ENCODE data around the gene SPECC1. TPM values are rescaled to one million over a fixed set of nuclear protein-coding genes. Genes with fewer than 3 reads are reported as not detected.

SPECC1 gene
- total and polyA plus RNA-seq, 9 of the 15 experiments (the other 6 are each of a cell fraction or from before 2014, with no cell fraction given) = 2.4 to 19.6 (median 14.7) TPM

GRCh38 chr17:20205609-20206008 is 196.4 kb downstream of the SPECC1 start:
- Histone ChIP-seq H3K4me2 (ENCODE audit: insufficient read depth, low read length) (no peak overlapping the region), H3K4me3 (no peak overlapping the region), H4K20me1 (replicated peaks; ENCODE audit: control insufficient read depth, insufficient read depth, low read length) (no peaks in the 10 kb centered on the region), H3K27ac (ENCODE audit: extremely low read depth, low read depth, low read length) (peak overlapping the region; percentile 46; the same call in 1 of the 3 replicates), H3K27me3 (ENCODE audit: control insufficient read depth in 2 of 2, insufficient read depth in 2 of 2, low read length in 2 of 2) (no peaks in the 10 kb centered on the region), H3K9me1 (ENCODE audit: control insufficient read depth, insufficient read depth, low read length) (no peaks in the 10 kb centered on the region), H3K4me1 (replicated peaks in 1 of 2; ENCODE audit: control insufficient read depth in 2 of 2, insufficient read depth in 2 of 2, low read length in 2 of 2) (peaks cover 0 to 24% of the 10 kb centered on the region in 2 experiments; a peak in 4 of 5 replicates), H3K9ac (ENCODE audit: insufficient read depth in 1 of 2, low read depth in 2 of 2, low read length in 2 of 2) (no peak overlapping the region), H3K36me3 (ENCODE audit: control insufficient read depth, insufficient read depth, low read length) (peaks cover 7% of the 10 kb centered on the region; the same call in 2 of the 3 replicates), H2AFZ (ENCODE audit: low read depth, low read length) (0 out of 2 replicates have a peak overlapping the region, but pooled peaks have one; percentile 41), H3K79me2 (ENCODE audit: control insufficient read depth, insufficient read depth, low read length) (no peaks in the 10 kb centered on the region; the same call in 2 of the 3 replicates), H3K9me3 (replicated peaks; ENCODE audit: control insufficient read depth, insufficient read depth, low read depth, low read length) (no peaks in the 10 kb centered on the region)
- ChIA-PET POLR2A (interaction anchor here (0.7 to 1.6 kb wide), 3 partner anchors 9 to 212 kb away, joined by 3 to 5 read pairs (median 4); no protein-coding TSS in a partner anchor), CTCF (ENCODE audit: low intra/inter-chr PET ratio) (no interaction called here)
- no TSS peak for BruUV-seq (replicated peaks)
- FAIRE-seq (no peak), ATAC-seq (no peak), DNase-seq (ENCODE audit: extremely low read depth in 1 of 4, low spot score in 3 of 4) (no peak)
- WGBS (ENCODE audit: insufficient coverage, low coverage, missing lambda C conversion rate) = 74% methylated on average over 5 of the region's 5 CpGs
- intact Hi-C loops (cut with micrococcal nuclease) (no loop called here), in situ Hi-C loops (cut with MboI) (no loop called here)
- TF ChIP-seq ZSCAN32 (CRISPR knock-in tag; IDR thresholded peaks at IDR 0.05) = no peak
- TF ChIP-seq RNF2 (IDR thresholded peaks at IDR 0.05) = no peak
- TF ChIP-seq GABPB1 (CRISPR knock-in tag; IDR thresholded peaks at IDR 0.05) = no peak
- TF ChIP-seq ASH1L (IDR thresholded peaks at IDR 0.05; ENCODE audit: borderline replicate concordance, low read depth, partially characterized antibody) = no peak
- TF ChIP-seq MEF2A (IDR thresholded peaks at IDR 0.05; ENCODE audit: control insufficient read depth, low read depth, low read length) = no peak
- TF ChIP-seq ZNF583 (CRISPR knock-in tag; IDR thresholded peaks at IDR 0.05) = no peak
- TF ChIP-seq ZNF165 (CRISPR knock-in tag; IDR thresholded peaks at IDR 0.05; ENCODE audit: borderline replicate concordance) = no peak
- TF ChIP-seq SMARCA5 (IDR thresholded peaks at IDR 0.05) = no peak
- TF ChIP-seq MLX (CRISPR knock-in tag; conservative IDR thresholded peaks at IDR 0.05) = no peak
- no peak for TF ChIP-seq EP400 (IDR thresholded peaks at IDR 0.05)
- TF ChIP-seq ZNF124 (CRISPR knock-in tag; IDR thresholded peaks at IDR 0.05) = no peak
- no peak for TF ChIP-seq CHD2 (IDR thresholded peaks at IDR 0.05; ENCODE audit: low read depth, low read length)
- TF ChIP-seq CHCHD3 (CRISPR knock-in tag; IDR thresholded peaks at IDR 0.05) = no peak
- TF ChIP-seq ZBTB7A (IDR thresholded peaks at IDR 0.05; ENCODE audit: borderline replicate concordance, control insufficient read depth, low read depth, low read length) = no peak
- TF ChIP-seq KDM2B (CRISPR knock-in tag; IDR thresholded peaks at IDR 0.05) = no peak
- no peak for TF ChIP-seq CEBPG (CRISPR knock-in tag; IDR thresholded peaks at IDR 0.05)
- TF ChIP-seq CEBPG (tag; conservative IDR thresholded peaks at IDR 0.05 in 1 of 2, IDR thresholded peaks at IDR 0.05 in 1 of 2) = no peak
- TF ChIP-seq FOXK2 (conservative IDR thresholded peaks at IDR 0.05 in 1 of 2, IDR thresholded peaks at IDR 0.05 in 1 of 2; ENCODE audit: low read depth in 2 of 2) = no peak
- TF ChIP-seq HOXB6 (CRISPR knock-in tag; IDR thresholded peaks at IDR 0.05; ENCODE audit: borderline replicate concordance) = no peak
- TF ChIP-seq ZFPM2 (CRISPR knock-in tag; IDR thresholded peaks at IDR 0.05) = no peak
